Loucy (cell line): ENCODE data around the gene PAX5.

Source experiments
- H2AFZ ChIP-seq: fragments of 200-600 bp; sonication (generic); 2 replicates; pipeline ENCODE4 v1.6.0; 2016; ENCODE audit warnings: antibody characterized with exemption, mild to moderate bottlenecking, low read length, moderate library complexity
- H3F3A ChIP-seq: fragments of 200-600 bp; 2 replicates; pipeline ENCODE4 v1.6.0; 2016; ENCODE audit warnings: antibody characterized with exemption, low read depth, mild to moderate bottlenecking
- H3K27me3 ChIP-seq: fragments of 200-600 bp; sonication (generic); 2 replicates; pipeline ENCODE4 v1.6.1; 2014; ENCODE audit warnings: low read length, mild to moderate bottlenecking; ENCODE audit not compliant: insufficient read depth, poor library complexity, severe bottlenecking
- H3K36me3 ChIP-seq: fragments of 200-600 bp; sonication (generic); 2 replicates; pipeline ENCODE4 v1.6.1; 2016; ENCODE audit warnings: low read length; ENCODE audit not compliant: insufficient read depth
- H3K4me1 ChIP-seq: fragments of 200-600 bp; sonication (generic); 2 replicates; pipeline ENCODE4 v1.5.1; 2014; ENCODE audit warnings: low read length, mild to moderate bottlenecking; ENCODE audit not compliant: insufficient read depth, poor library complexity, severe bottlenecking
- H3K4me2 ChIP-seq: fragments of 200-600 bp; sonication (generic); 2 replicates; pipeline ENCODE4 v1.6.0; 2014; ENCODE audit warnings: antibody characterized with exemption, low read length, low read depth, mild to moderate bottlenecking; ENCODE audit not compliant: poor library complexity, severe bottlenecking
- H3K4me3 ChIP-seq: fragments of 200-600 bp; sonication (generic); 2 replicates; pipeline ENCODE4 v1.5.1; 2014; ENCODE audit warnings: low read length, mild to moderate bottlenecking, mixed read lengths; ENCODE audit not compliant: poor library complexity, severe bottlenecking
- H3K79me2 ChIP-seq: fragments of 200-600 bp; sonication (generic); 2 replicates; pipeline ENCODE4 v1.6.1; 2014; ENCODE audit warnings: low read length; ENCODE audit not compliant: insufficient read depth
- H3K9ac ChIP-seq: fragments of 200-600 bp; sonication (generic); 2 replicates; pipeline ENCODE4 v1.6.0; 2014; ENCODE audit warnings: mild to moderate bottlenecking, low read depth, low read length, moderate library complexity; ENCODE audit not compliant: poor library complexity, severe bottlenecking
- H3K9me2 ChIP-seq: fragments of 200-600 bp; sonication (generic); replicated peaks from 2 replicates; pipeline ENCODE4 v1.6.1; 2016; ENCODE audit warnings: low read depth, low read length, mixed read lengths
- H3K9me3 ChIP-seq: fragments of 200-600 bp; sonication (generic); 2 replicates; pipeline ENCODE4 v1.6.1; 2014; ENCODE audit warnings: mild to moderate bottlenecking, antibody characterized with exemption, low read length, low read depth; ENCODE audit not compliant: insufficient read depth
- H4K20me1 ChIP-seq: fragments of 200-600 bp; sonication (generic); 2 replicates; pipeline ENCODE4 v1.6.0; 2014; ENCODE audit warnings: antibody characterized with exemption, low read length, mild to moderate bottlenecking; ENCODE audit not compliant: insufficient read depth, poor library complexity, severe bottlenecking
- EZH2phosphoT487 ChIP-seq: fragments of 200-600 bp; IDR thresholded peaks from 2 replicates; pipeline ENCODE4 v1.6.1; 2018; ENCODE audit warnings: antibody characterized with exemption, mild to moderate bottlenecking, moderate library complexity, borderline replicate concordance
- TF ChIP-seq, protein P1 (sequence below): fragments of 200-600 bp; sonication (generic); conservative IDR thresholded peaks from 2 replicates; pipeline ENCODE4 v1.5.1; 2014; ENCODE audit warnings: mild to moderate bottlenecking, antibody characterized with exemption, low read length

The PAX5 gene

DNA sequence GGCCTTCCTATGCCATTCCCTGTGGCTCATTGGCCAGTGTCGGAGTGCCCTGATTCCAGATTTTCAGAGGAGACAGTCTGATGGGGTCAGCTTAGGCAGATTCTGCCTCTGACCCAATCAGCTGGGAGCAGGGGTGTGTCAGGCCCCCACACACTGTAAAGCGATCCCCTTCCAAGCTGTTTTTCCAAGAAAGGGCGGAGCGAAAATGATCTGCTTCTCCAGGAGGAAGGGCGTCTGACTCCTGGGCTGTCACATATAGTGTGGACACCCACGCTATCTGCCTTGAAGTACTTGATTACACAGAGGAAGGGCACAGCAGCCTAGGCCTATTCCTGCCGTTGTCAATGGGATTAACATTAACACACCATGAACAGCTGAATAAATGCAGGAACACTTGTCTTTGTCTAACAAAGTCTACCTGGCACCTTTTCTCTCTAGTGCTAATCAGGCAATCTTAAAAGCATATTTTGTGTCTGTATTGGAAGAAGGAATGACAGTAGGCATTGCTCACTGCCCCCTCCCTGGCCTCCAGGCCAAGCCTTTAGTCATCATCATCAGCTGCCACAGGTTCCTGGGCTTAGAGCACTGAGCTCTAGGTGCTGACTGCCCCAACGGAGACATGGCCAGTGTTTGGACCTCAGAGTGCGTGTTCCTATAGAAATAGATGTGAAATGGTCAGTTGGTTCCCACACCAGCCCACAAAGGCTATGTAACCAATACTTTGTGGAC lies 242.7 kb downstream of the PAX5 start:
- Histone ChIP-seq H3K9me2 (no peaks in the 10 kb centered on the region), H3K4me3 (no peak overlapping the region), H3K4me2 (no peak overlapping the region), H3K9ac (no peak overlapping the region), H3K9me3 (peaks cover 3% of the 10 kb centered on the region; the same call in 1 of the 2 replicates), H3K4me1 (no peaks in the 10 kb centered on the region), H4K20me1 (no peaks in the 10 kb centered on the region), H2AFZ (no peak overlapping the region), H3F3A (no peaks in the 10 kb centered on the region), H3K79me2 (no peaks in the 10 kb centered on the region), H3K27me3 (no peaks in the 10 kb centered on the region), H3K36me3 (no peaks in the 10 kb centered on the region)
- TF ChIP-seq, protein P1, sequence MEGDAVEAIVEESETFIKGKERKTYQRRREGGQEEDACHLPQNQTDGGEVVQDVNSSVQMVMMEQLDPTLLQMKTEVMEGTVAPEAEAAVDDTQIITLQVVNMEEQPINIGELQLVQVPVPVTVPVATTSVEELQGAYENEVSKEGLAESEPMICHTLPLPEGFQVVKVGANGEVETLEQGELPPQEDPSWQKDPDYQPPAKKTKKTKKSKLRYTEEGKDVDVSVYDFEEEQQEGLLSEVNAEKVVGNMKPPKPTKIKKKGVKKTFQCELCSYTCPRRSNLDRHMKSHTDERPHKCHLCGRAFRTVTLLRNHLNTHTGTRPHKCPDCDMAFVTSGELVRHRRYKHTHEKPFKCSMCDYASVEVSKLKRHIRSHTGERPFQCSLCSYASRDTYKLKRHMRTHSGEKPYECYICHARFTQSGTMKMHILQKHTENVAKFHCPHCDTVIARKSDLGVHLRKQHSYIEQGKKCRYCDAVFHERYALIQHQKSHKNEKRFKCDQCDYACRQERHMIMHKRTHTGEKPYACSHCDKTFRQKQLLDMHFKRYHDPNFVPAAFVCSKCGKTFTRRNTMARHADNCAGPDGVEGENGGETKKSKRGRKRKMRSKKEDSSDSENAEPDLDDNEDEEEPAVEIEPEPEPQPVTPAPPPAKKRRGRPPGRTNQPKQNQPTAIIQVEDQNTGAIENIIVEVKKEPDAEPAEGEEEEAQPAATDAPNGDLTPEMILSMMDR = no peak
- TF ChIP-seq EZH2phosphoT487 = no peak

DNA sequence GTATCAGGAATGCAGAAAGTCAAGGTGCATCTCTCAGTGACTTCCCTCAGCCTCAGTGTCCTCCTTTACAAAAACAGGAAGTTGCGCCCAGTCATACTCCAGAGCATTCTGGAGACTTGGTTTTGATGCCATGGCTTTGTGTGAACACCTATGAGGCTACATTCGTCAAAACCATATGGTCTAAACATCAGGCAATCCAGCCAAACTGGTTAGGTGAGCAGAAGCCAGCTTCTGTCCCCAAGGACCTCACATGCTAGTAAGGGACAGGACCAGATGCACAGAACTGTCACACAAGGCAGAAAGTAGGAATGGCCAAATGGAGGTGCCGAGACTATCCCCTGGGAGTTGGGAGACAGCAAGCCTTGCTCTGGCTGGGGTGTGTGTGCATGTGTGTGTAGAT lies 244.2 kb downstream of the PAX5 start:
- Histone ChIP-seq H3K9me2 (no peaks in the 10 kb centered on the region), H4K20me1 (no peaks in the 10 kb centered on the region), H2AFZ (no peak overlapping the region), H3K27me3 (no peaks in the 10 kb centered on the region), H3K9me3 (peaks cover 3% of the 10 kb centered on the region; the same call in 1 of the 2 replicates), H3K4me2 (no peak overlapping the region), H3K4me3 (no peak overlapping the region), H3K4me1 (no peaks in the 10 kb centered on the region), H3K79me2 (no peaks in the 10 kb centered on the region), H3F3A (no peaks in the 10 kb centered on the region), H3K36me3 (no peaks in the 10 kb centered on the region), H3K9ac (no peak overlapping the region)
- TF ChIP-seq EZH2phosphoT487 = no peak
- TF ChIP-seq, protein P1 = no peak

DNA sequence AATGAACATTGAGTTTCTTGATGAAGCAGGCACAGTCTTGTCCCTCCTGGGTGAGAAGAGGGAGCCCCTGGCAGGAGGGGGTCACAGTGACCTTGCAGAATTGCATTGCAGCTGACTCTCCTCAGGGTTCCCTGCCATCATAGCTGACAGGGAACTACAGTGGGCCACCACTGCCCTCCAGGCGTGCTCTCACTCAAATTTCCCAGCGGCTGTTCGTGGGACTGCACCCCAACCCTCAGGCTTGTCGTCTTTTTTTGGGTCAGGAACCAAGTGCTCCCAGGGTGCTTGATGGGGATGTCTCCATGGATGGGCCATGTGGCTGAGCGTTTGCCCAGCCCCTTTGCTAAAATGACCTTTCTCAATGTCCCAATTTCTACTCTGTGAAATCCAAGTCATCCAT lies 245.5 kb downstream of the PAX5 start:
- Histone ChIP-seq H4K20me1 (no peaks in the 10 kb centered on the region), H3K4me1 (no peaks in the 10 kb centered on the region), H3K9me3 (peaks cover 1% of the 10 kb centered on the region; the same call in 1 of the 2 replicates), H3K79me2 (no peaks in the 10 kb centered on the region), H3K9ac (no peak overlapping the region), H3F3A (no peaks in the 10 kb centered on the region), H3K4me2 (no peak overlapping the region), H2AFZ (no peak overlapping the region), H3K36me3 (no peaks in the 10 kb centered on the region), H3K27me3 (no peaks in the 10 kb centered on the region), H3K9me2 (no peaks in the 10 kb centered on the region), H3K4me3 (no peak overlapping the region)
- no peak for TF ChIP-seq EZH2phosphoT487
- TF ChIP-seq, protein P1 = no peak
